Caco-2 (cell line): ENCODE data around the gene STUB1. TPM values are rescaled to one million over a fixed set of nuclear protein-coding genes. Genes with fewer than 3 reads are reported as not detected.
A peak's percentile ranks its signal among the peaks of the same experiment; 100 is the strongest.

ENCODE experiments used
- BruUV-seq: library from RNA; stranded (reverse); fragments of 400-500 nt; replicated peaks from 2 replicates; lab custom pipeline; 2021; lab: Mats Ljungman, UMichigan
- CTCF ChIA-PET: fragments of 300-600 bp; sonication (Branson Sonifier 250); formaldehyde crosslinking; loops from one replicate; lab custom pipeline; 2022; ENCODE audit warnings: antibody characterized with exemption; lab: Charles Lee
- POLR2A ChIA-PET: fragments of 300-600 bp; sonication (Branson Sonifier 250); formaldehyde crosslinking; loops from one replicate; lab custom pipeline; 2022; ENCODE audit warnings: antibody characterized with exemption; lab: Charles Lee
- DNase-seq, 2 experiments: peaks; one replicate each; pipeline versions ENCODE4 v3.0.0 to v3.0.0-alpha.2; 2020 to 2022
- H3K27me3 ChIP-seq: replicated peaks from 2 replicates; pipeline ENCODE4 v1.6.0; 2011; ENCODE audit warnings: low read length; ENCODE audit not compliant: control insufficient read depth, insufficient read depth
- H3K36me3 ChIP-seq: 2 replicates; pipeline ENCODE4 v1.5.1; 2011; ENCODE audit warnings: low read length; ENCODE audit not compliant: control insufficient read depth, insufficient read depth
- H3K4me1 ChIP-seq: fragments of 250-450 bp; sonication (Bioruptor Pico); 2 replicates; pipeline ENCODE4 v1.5.1; 2020; ENCODE audit warnings: mild to moderate bottlenecking
- H3K4me3 ChIP-seq: 2 replicates; pipeline ENCODE4 v1.5.1; 2011; ENCODE audit warnings: low read depth, mild to moderate bottlenecking, control low read depth, low read length
- H3K9me3 ChIP-seq: fragments of 250-450 bp; sonication (Bioruptor Pico); 2 replicates; pipeline ENCODE4 v1.5.1; 2020; ENCODE audit warnings: mild to moderate bottlenecking, moderate library complexity
- H3K27ac Mint-ChIP-seq: one replicate; pipeline ENCODE4 v1.8.0; 2022; ENCODE audit warnings: mixed read lengths; ENCODE audit not compliant: unreplicated experiment
- H3K27me3 Mint-ChIP-seq: one replicate; pipeline ENCODE4 v1.8.0; 2022; ENCODE audit warnings: mixed read lengths; ENCODE audit not compliant: insufficient read depth, unreplicated experiment
- H3K36me3 Mint-ChIP-seq: one replicate; pipeline ENCODE4 v1.8.0; 2022; ENCODE audit warnings: mild to moderate bottlenecking, mixed read lengths; ENCODE audit not compliant: insufficient read depth, unreplicated experiment
- H3K4me1 Mint-ChIP-seq: one replicate; pipeline ENCODE4 v1.8.0; 2022; ENCODE audit warnings: low read depth, mixed read lengths; ENCODE audit not compliant: unreplicated experiment
- H3K4me3 Mint-ChIP-seq: one replicate; pipeline ENCODE4 v1.8.0; 2022; ENCODE audit warnings: mild to moderate bottlenecking, moderate library complexity, mixed read lengths; ENCODE audit not compliant: unreplicated experiment
- H3K9me3 Mint-ChIP-seq: one replicate; pipeline ENCODE4 v1.8.0; 2022; ENCODE audit warnings: mixed read lengths; ENCODE audit not compliant: unreplicated experiment
- intact Hi-C: fragments of 100-400 bp; cut with micrococcal nuclease; formaldehyde crosslinking; loops from one replicate; pipeline ENCODE4 v1.10.0; 2022; ENCODE audit not compliant: unreplicated experiment
- total RNA-seq: library from RNA; stranded (reverse); gene quantifications from 2 replicates; pipeline ENCODE4 v1.2.3, GENCODE V29; 2022
- TF ChIP-seq, protein P1 (sequence below), 2 experiments: fragments of 200-600 bp in 1 of 2; IDR thresholded peaks; 1 replicate in 1 of 2; 2 replicates in 1 of 2; pipeline versions ENCODE4 v1.5.1 to v1.8.0; 2011 to 2022; ENCODE audit warnings: antibody characterized with exemption in 1 of 2, control low read depth in 1 of 2, inconsistent platforms in 1 of 2, low read depth in 1 of 2, low read length in 1 of 2, mild to moderate bottlenecking in 1 of 2, moderate library complexity in 1 of 2; ENCODE audit not compliant: insufficient read depth in 1 of 2, severe bottlenecking in 1 of 2, unreplicated experiment in 1 of 2

STUB1 gene
- total RNA-seq, 1 experiment from 2014 or later: 77.8 TPM

DNA sequence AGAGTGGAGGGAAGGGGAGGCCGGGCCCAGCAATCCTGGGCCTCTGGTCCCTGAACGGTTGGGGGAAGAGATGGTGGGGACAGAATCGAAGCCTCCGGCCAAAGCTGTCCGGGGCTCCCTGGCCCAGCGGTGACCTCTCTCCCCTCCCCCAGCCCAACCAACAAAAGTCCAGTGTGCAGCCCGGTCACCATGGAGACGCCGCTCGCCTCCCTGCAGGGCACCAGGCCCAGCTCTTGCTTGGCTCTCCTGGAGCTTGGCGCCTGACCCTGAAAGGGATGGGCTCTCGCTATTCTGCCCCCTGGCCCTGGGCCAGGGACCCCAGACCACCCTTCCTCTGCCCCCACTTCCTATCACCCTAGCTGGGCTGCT lies 36.0 kb downstream of the STUB1 start:
- Histone ChIP-seq H3K9me3 (no peaks in the 10 kb centered on the region), H3K36me3 (no peaks in the 10 kb centered on the region), H3K27me3 (no peaks in the 10 kb centered on the region), H3K4me3 (peak overlapping the region; percentile 29), H3K4me1 (peaks cover 30% of the 10 kb centered on the region)
- Mint-ChIP-seq H3K27me3 (no peaks in the 10 kb centered on the region), H3K9me3 (no peaks in the 10 kb centered on the region), H3K4me3 (peak overlapping the region; percentile 66), H3K4me1 (peaks cover 7% of the 10 kb centered on the region), H3K36me3 (peaks cover 17% of the 10 kb centered on the region), H3K27ac (no peak overlapping the region)
- ChIA-PET POLR2A (interaction anchor here (1.1 kb wide), 1 partner anchor 12 kb away, joined by 4 read pairs; no protein-coding TSS in a partner anchor), CTCF (interaction anchor here (0.6 to 1.7 kb wide), 5 partner anchors 9 to 72 kb away, joined by 3 to 10 read pairs (median 5); partner anchors contain the start of genes CHTF18, CIAO3 and WDR24)
- DNase-seq: no peak
- TF ChIP-seq, protein P1, sequence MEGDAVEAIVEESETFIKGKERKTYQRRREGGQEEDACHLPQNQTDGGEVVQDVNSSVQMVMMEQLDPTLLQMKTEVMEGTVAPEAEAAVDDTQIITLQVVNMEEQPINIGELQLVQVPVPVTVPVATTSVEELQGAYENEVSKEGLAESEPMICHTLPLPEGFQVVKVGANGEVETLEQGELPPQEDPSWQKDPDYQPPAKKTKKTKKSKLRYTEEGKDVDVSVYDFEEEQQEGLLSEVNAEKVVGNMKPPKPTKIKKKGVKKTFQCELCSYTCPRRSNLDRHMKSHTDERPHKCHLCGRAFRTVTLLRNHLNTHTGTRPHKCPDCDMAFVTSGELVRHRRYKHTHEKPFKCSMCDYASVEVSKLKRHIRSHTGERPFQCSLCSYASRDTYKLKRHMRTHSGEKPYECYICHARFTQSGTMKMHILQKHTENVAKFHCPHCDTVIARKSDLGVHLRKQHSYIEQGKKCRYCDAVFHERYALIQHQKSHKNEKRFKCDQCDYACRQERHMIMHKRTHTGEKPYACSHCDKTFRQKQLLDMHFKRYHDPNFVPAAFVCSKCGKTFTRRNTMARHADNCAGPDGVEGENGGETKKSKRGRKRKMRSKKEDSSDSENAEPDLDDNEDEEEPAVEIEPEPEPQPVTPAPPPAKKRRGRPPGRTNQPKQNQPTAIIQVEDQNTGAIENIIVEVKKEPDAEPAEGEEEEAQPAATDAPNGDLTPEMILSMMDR (IDR thresholded peaks at IDR 0.05; ENCODE audit: insufficient read depth in 1 of 2, low read depth in 1 of 2, low read length in 1 of 2, severe bottlenecking in 1 of 2, unreplicated experiment in 1 of 2): no peak
- no TSS peak for BruUV-seq
- intact Hi-C loops: loop anchor here (10.0 kb wide), 1 partner anchor 69 kb away; the partner anchor contains the start of genes CHTF18 and RPUSD1

DNA sequence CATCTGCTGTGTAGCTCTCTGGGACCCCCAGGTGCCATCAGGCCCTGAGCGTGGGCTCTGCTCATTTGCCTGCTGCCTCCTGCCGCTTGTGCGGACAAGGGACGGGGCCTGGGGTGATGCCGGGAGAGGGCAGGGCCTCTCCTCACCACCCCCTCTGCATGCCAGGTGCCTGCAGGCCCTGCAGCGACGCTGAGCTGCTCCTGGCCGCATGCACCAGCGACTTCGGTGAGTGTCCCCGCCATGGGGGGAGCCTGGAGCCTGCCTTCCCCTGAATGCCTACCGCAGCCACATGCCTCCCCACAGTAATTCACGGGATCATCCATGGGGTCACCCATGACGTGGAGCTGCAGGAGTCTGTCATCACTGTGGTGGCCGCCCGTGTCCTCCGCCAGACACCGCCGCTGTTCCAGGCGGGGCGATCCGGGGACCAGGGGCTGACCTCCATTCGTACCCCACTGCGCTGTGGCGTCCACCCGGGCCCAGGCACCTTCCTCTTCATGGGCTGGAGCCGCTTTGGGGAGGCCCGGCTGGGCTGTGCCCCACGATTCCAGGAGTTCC lies 36.6 kb downstream of the STUB1 start:
- no peak for DNase-seq
- TF ChIP-seq, protein P1 (IDR thresholded peaks at IDR 0.05; ENCODE audit: insufficient read depth in 1 of 2, low read depth in 1 of 2, low read length in 1 of 2, severe bottlenecking in 1 of 2, unreplicated experiment in 1 of 2): no peak
- BruUV-seq: no TSS peak
- intact Hi-C loops: loop anchor here (10.0 kb wide), 1 partner anchor 68 kb away; the partner anchor contains the start of genes CHTF18 and RPUSD1
- no peak overlapping the region for H3K27ac Mint-ChIP-seq
- CTCF ChIA-PET: no interaction called here
- Histone ChIP-seq H3K4me1 (peaks cover 34% of the 10 kb centered on the region), H3K9me3 (no peaks in the 10 kb centered on the region), H3K4me3 (no peak overlapping the region), H3K36me3 (no peaks in the 10 kb centered on the region), H3K27me3 (no peaks in the 10 kb centered on the region)
- H3K9me3 Mint-ChIP-seq: no peaks in the 10 kb centered on the region
- peak overlapping the region; percentile 66 for H3K4me3 Mint-ChIP-seq
- no peaks in the 10 kb centered on the region for H3K27me3 Mint-ChIP-seq
- POLR2A ChIA-PET: interaction anchor here (1.1 kb wide), 1 partner anchor 11 kb away, joined by 4 read pairs; no protein-coding TSS in a partner anchor
- H3K4me1 Mint-ChIP-seq: peaks cover 7% of the 10 kb centered on the region
- peaks cover 17% of the 10 kb centered on the region for H3K36me3 Mint-ChIP-seq

DNA sequence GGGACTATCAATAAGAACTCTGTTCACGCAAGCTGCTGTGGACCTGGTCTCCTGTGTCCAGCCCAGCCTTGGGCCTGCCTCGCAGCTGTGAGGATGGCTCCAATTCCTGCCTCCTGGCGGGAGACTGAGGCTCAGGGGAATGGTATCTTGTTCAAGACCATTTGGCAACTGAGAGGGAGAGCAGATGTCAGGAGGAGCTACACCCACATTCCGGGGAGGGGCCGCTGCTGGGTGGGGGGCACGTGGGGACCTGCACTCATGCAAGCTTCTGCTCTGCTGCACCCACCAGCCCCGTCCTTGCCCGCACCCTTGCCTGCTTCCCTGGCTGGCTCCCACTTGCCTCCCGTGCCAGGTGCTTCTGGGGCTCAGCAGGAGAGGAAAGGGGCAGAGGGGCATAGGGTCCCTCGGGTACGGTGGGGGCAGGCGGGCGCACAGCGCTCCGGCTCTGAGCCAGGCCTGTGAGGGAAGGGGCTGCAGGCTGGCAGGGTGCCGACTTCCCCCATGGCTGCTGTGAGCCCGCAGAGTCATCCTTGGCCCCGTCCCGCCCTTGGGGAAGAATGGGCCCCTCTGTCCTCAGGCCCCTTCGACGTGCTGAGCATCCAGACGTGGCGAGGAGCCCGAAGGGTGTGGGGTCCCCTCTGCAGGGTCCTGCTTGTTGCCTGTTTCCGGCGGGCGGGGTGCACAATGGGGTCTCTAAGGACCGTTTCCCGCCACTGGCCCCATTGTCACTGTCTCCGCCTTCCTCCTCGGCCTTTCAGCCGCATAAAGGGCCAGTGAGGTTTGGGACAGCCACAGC lies 37.4 kb downstream of the STUB1 start:
- TF ChIP-seq, protein P1 (IDR thresholded peaks at IDR 0.05; ENCODE audit: insufficient read depth in 1 of 2, low read depth in 1 of 2, low read length in 1 of 2, severe bottlenecking in 1 of 2, unreplicated experiment in 1 of 2): no peak
- Mint-ChIP-seq H3K27ac (no peak overlapping the region), H3K36me3 (peaks cover 14% of the 10 kb centered on the region), H3K4me3 (no peak overlapping the region), H3K9me3 (no peaks in the 10 kb centered on the region), H3K27me3 (no peaks in the 10 kb centered on the region), H3K4me1 (peaks cover 3% of the 10 kb centered on the region)
- peaks cover 37% of the 10 kb centered on the region for H3K4me1 ChIP-seq
- no peaks in the 10 kb centered on the region for H3K9me3 ChIP-seq
- no TSS peak for BruUV-seq
- H3K36me3 ChIP-seq: no peaks in the 10 kb centered on the region
- no peaks in the 10 kb centered on the region for H3K27me3 ChIP-seq
- intact Hi-C loops: loop anchor here (10.0 kb wide), 1 partner anchor 67 kb away; the partner anchor contains the start of genes CHTF18 and RPUSD1
- POLR2A ChIA-PET: no interaction called here
- CTCF ChIA-PET: no interaction called here
- H3K4me3 ChIP-seq: no peak overlapping the region
- DNase-seq: no peak
